Coronary artery (tissue), 2 donors: ENCODE data around the gene INPP5D.

Experiments used
- DNase-seq: peaks from one replicate; pipeline ENCODE4 v3.0.0-alpha.2; 2017; ENCODE audit warnings: low spot score
- H3K27ac ChIP-seq, 2 donors: fragments of 200-600 bp; sonication (generic); one replicate each; pipeline ENCODE4 v1.5.1; 2016 to 2019
- H3K4me3 ChIP-seq: fragments of 200-600 bp; sonication (generic); 2 replicates; pipeline ENCODE4 v1.5.1; 2016; ENCODE audit warnings: mild to moderate bottlenecking, moderate library complexity
- CTCF ChIP-seq: fragments of 200-600 bp; sonication (generic); IDR thresholded peaks from one replicate; pipeline ENCODE4 v1.5.1; 2019; ENCODE audit warnings: antibody characterized with exemption

Gene INPP5D

DNA sequence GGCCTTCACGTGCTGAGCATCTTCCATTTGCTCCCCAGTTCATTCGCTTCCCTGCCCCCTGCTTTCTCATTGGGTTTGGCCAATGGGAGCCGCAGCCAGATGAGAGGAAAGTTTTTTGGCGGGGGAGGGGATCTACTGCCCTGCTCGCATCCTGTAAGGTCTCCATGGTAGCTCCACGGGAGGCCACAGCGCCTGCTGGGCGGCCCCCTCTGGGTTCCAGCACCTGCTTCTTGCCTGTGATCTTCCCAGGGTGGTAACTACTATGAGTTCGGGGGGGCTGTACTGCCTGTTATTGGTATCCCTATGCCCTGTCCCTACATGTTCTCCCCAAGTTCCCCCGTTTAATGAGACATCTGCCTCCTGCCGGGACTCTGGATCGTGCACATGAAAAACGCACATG lies 57.2 kb downstream of the INPP5D start:
- TF ChIP-seq CTCF: no peak
- H3K4me3 ChIP-seq: no peak overlapping the region
- DNase-seq: no peak
- no peak overlapping the region for H3K27ac ChIP-seq

GRCh38 chr2:233117811-233118647 lies 57.9 kb downstream of the INPP5D start:
- no peak overlapping the region for H3K27ac ChIP-seq

GRCh38 chr2:233118648-233119000 lies 58.5 kb downstream of the INPP5D start:
- DNase-seq: no peak
- TF ChIP-seq CTCF: no peak
- Histone ChIP-seq H3K4me3 (no peak overlapping the region), H3K27ac (no peak overlapping the region)

More at GRCh38 chr2:233117811-233118647, 57.9 kb downstream of the INPP5D start:
- H3K4me3 ChIP-seq: no peak overlapping the region
- TF ChIP-seq CTCF: no peak
- no peak for DNase-seq

- H3K27ac ChIP-seq: no peak overlapping the region
- no peak for DNase-seq
- H3K4me3 ChIP-seq: no peak overlapping the region
- TF ChIP-seq CTCF: no peak
Measured at GRCh38 chr2:233119123-233119522, 59.0 kb downstream of the INPP5D start.

DNA sequence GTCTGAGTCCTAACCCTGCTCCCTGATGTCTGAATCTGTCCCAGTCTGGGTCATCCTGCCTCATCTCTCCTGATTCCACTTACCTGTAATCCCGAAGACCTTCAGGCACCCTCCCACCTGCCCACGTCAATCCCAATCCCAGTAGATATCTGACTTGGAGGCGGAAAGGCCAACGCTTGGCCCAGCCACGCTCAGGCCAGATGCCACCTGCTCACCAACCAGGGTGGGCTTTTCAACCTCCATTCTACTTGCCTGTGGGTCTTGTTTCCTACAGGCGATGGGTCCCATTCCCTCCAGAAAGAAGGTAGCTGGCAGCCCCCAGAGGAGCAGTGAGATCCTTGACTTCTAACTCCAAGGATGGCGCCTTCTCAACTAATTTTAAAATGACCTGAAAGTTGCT lies 59.7 kb downstream of the INPP5D start:
- no peak overlapping the region for H3K4me3 ChIP-seq
- no peak for TF ChIP-seq CTCF
- no peak for DNase-seq
- no peak overlapping the region for H3K27ac ChIP-seq

DNA sequence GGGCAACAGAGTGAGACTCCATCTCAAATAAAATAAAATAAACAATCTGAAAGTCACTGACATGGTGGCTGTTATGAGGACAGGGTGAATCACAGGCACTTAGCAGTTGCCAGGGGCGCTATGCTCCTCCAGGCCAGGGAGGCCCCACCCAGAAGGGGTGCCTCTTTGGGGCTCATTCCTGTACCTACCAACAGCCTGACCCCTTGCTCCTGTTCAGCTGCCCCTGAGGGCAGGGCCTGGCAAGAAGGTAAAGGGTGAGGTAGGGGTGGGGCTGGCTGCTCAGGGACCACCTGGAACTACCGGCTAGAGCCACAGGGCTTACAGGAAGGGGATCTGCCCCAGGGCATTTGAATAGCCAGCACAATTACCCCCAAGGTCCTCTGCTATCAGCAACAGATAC lies 60.3 kb downstream of the INPP5D start:
- no peak for DNase-seq
- TF ChIP-seq CTCF: no peak
- Histone ChIP-seq H3K4me3 (no peak overlapping the region), H3K27ac (no peak overlapping the region)

GRCh38 chr2:233121856-233122255 lies 61.7 kb downstream of the INPP5D start:
- no peak for TF ChIP-seq CTCF
- H3K27ac ChIP-seq: no peak overlapping the region
- H3K4me3 ChIP-seq: no peak overlapping the region
- no peak for DNase-seq
